Astrocyte (in vitro differentiated cells and primary cell): ENCODE results near the gene YPEL3.

Source experiments
- CTCF ChIP-seq: IDR thresholded peaks from 2 replicates; pipeline ENCODE4 v1.5.1; 2011; ENCODE audit warnings: low read depth, mild to moderate bottlenecking, inconsistent platforms, low read length, moderate library complexity; ENCODE audit not compliant: insufficient read depth
- EZH2 ChIP-seq: IDR thresholded peaks from 2 replicates; pipeline ENCODE4 v1.6.1; 2012; ENCODE audit warnings: mild to moderate bottlenecking, low read length, inconsistent platforms; ENCODE audit not compliant: insufficient read depth

DNA sequence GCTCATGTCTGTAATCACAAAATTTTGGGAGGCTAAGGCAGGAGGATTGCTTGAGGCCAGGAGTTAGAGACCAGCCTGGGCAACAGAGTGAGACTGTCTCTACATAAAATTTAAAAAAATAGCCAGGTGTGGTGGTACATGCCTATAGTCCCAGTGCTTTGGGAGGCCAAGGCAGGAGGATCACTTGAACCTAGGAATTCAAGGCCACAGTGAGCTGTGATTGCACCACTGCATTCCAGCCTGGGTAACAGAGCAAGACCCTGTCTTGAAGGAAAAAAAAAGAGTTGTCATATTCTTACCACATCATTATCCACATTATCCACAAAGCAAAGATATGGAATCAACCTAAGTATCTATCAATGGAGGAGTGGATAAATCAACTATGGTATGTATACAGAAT, 48.0 kb upstream of the YPEL3 start:
- TF ChIP-seq CTCF (no peak), EZH2 (no peak)
